GM12874 (cell line): ENCODE data around the gene ASPN.

Experiments used
- CTCF ChIP-seq: IDR thresholded peaks from 2 replicates; pipeline ENCODE4 v1.5.1; 2011; ENCODE audit warnings: low read depth, mild to moderate bottlenecking, control low read depth, low read length, moderate library complexity; ENCODE audit not compliant: insufficient read depth

The ASPN gene

GRCh38 chr9:92474587-92474986 lies 7.7 kb downstream of the ASPN start:
- TF ChIP-seq CTCF = no peak

GRCh38 chr9:92468206-92468605 lies 14.1 kb downstream of the ASPN start:
- TF ChIP-seq CTCF = no peak

GRCh38 chr9:92467511-92467910 lies 14.8 kb downstream of the ASPN start:
- TF ChIP-seq CTCF = no peak

GRCh38 chr9:92467041-92467440 lies 15.3 kb downstream of the ASPN start:
- TF ChIP-seq CTCF = no peak

- TF ChIP-seq CTCF = no peak
Observed at GRCh38 chr9:92463984-92464383, 18.3 kb downstream of the ASPN start.

GRCh38 chr9:92463387-92463786 lies 18.9 kb downstream of the ASPN start:
- no peak for TF ChIP-seq CTCF

- TF ChIP-seq CTCF = no peak
Observed at GRCh38 chr9:92457576-92457975, 24.7 kb downstream of the ASPN start.

- peak; percentile 49 for TF ChIP-seq CTCF
Observed at GRCh38 chr9:92455217-92455616, 27.1 kb downstream of the ASPN start.
